Small intestine (tissue), 7 donors: Measurements from ENCODE around the gene MAL. TPM values are rescaled to one million over a fixed set of nuclear protein-coding genes. Genes with fewer than 3 reads are reported as not detected.

ENCODE experiments used
- DNase-seq, 2 donors: peaks; one replicate each; pipeline versions ENCODE4 v3.0.0 to v3.0.0-alpha.2; 2013
- FAIRE-seq: peaks from 2 replicates; lab custom pipeline; 2012; peaks lifted over from hg19 to GRCh38; lab: Jason Lieb, UNC
- H3K27ac ChIP-seq, 3 donors: one replicate each; pipeline ENCODE4 v1.5.1; 2013; ENCODE audit warnings: low read length in 2 of 3, mild to moderate bottlenecking in 2 of 3, control low read depth in 1 of 3, inconsistent platforms in 1 of 3, low read depth in 1 of 3, moderate library complexity in 1 of 3
- H3K27me3 ChIP-seq, 3 donors: one replicate each; pipeline ENCODE4 v1.6.1; 2013; ENCODE audit warnings: low read length in 3 of 3, inconsistent platforms in 1 of 3; ENCODE audit not compliant: control insufficient read depth in 3 of 3, insufficient read depth in 3 of 3
- H3K36me3 ChIP-seq, 3 donors: one replicate each; pipeline ENCODE4 v1.6.1; 2013; ENCODE audit warnings: low read length in 3 of 3, inconsistent platforms in 1 of 3, low read depth in 1 of 3, mild to moderate bottlenecking in 1 of 3, moderate library complexity in 1 of 3; ENCODE audit not compliant: control insufficient read depth in 3 of 3, insufficient read depth in 2 of 3
- H3K4me1 ChIP-seq, 3 donors: one replicate each; pipeline ENCODE4 v1.6.1; 2013; ENCODE audit warnings: low read length in 2 of 3, inconsistent platforms in 1 of 3, low read depth in 1 of 3, mild to moderate bottlenecking in 1 of 3, moderate library complexity in 1 of 3; ENCODE audit not compliant: control insufficient read depth in 3 of 3, insufficient read depth in 2 of 3
- H3K4me3 ChIP-seq, 3 donors: one replicate each; pipeline ENCODE4 v1.5.1; 2013; ENCODE audit warnings: low read length in 3 of 3, control low read depth in 1 of 3, inconsistent platforms in 1 of 3, low read depth in 1 of 3, mild to moderate bottlenecking in 1 of 3, moderate library complexity in 1 of 3
- H3K9me3 ChIP-seq, 2 donors: one replicate each; pipeline ENCODE4 v1.6.1; 2013; ENCODE audit warnings: low read depth in 1 of 2, low read length in 1 of 2; ENCODE audit not compliant: control insufficient read depth in 2 of 2, insufficient read depth in 1 of 2
- WGBS, 3 donors: extraction: QIAGEN DNeasy Blood & Tissue Kit; methylation state at CpG; one replicate each; pipeline ENCODE4 v1.1.7; 2013; 5-methylcytosine and 5-hydroxymethylcytosine counted together
- polyA plus RNA-seq, 4 donors: library from polyadenylated mRNA; stranded (reverse) in 3 of 4; unstranded in 1 of 4; fragments of 200-250 nt in 3 of 4; fragments of 120-200 nt in 1 of 4; gene quantifications; one replicate each; pipeline versions ENCODE4 v1.2.1 to v1.2.3, GENCODE V29; 2013
- donor health status: healthy with polysubstance abuse.
- donor health status: control.
- donor health status: control.
- donor health status: Bipolar disorder and iron deficiency.
- donor health status: healthy.

MAL gene
- polyA plus RNA-seq, 4 donors: 0.15 to 3.8 (median 1.6) TPM

GRCh38 chr2:95049961-95050360 is 24.5 kb downstream of the MAL start:
- Histone ChIP-seq H3K4me3 (no peak overlapping the region), H3K9me3 (no peaks in the 10 kb centered on the region), H3K4me1 (no peaks in the 10 kb centered on the region), H3K27me3 (peaks cover 0 to 6% (median 2%) of the 10 kb centered on the region in 3 donors), H3K36me3 (no peaks in the 10 kb centered on the region), H3K27ac (no peak overlapping the region)
- FAIRE-seq: no peak
- DNase-seq: no peak
- whole genome bisulfite sequencing, 3 donors: 89 to 92% (median 90%) methylated on average over 6 of the region's 6 CpGs

- no peak for FAIRE-seq
- no peaks in the 10 kb centered on the region for H3K36me3 ChIP-seq
- WGBS, 3 donors: 61 to 76% (median 69%) methylated on average over 7 of the region's 7 CpGs
- DNase-seq: no peak
- no peaks in the 10 kb centered on the region for H3K4me1 ChIP-seq
- no peak overlapping the region for H3K4me3 ChIP-seq
- no peaks in the 10 kb centered on the region for H3K9me3 ChIP-seq
- H3K27ac ChIP-seq: no peak overlapping the region
- H3K27me3 ChIP-seq: peaks cover 0 to 7% (median 2%) of the 10 kb centered on the region in 3 donors
Observed at GRCh38 chr2:95050385-95051300, 25.1 kb downstream of the MAL start.

GRCh38 chr2:95051626-95052025 is 26.1 kb downstream of the MAL start:
- WGBS, 3 donors: 74 to 85% (median 78%) methylated on average over 10 of the region's 10 CpGs
- Histone ChIP-seq H3K36me3 (no peaks in the 10 kb centered on the region), H3K27me3 (peaks cover 0 to 8% (median 4%) of the 10 kb centered on the region in 3 donors), H3K27ac (no peak overlapping the region), H3K4me3 (no peak overlapping the region), H3K9me3 (no peaks in the 10 kb centered on the region), H3K4me1 (no peaks in the 10 kb centered on the region)
- no peak for DNase-seq
- FAIRE-seq: no peak

GRCh38 chr2:95052307-95052706 is 26.8 kb downstream of the MAL start:
- no peak overlapping the region for H3K27ac ChIP-seq
- no peaks in the 10 kb centered on the region for H3K9me3 ChIP-seq
- H3K36me3 ChIP-seq: no peaks in the 10 kb centered on the region
- DNase-seq: no peak
- no peak for FAIRE-seq
- peaks cover 0 to 8% (median 4%) of the 10 kb centered on the region in 3 donors for H3K27me3 ChIP-seq
- WGBS, 3 donors: 52 to 76% (median 67%) methylated on average over 6 of the region's 6 CpGs
- H3K4me1 ChIP-seq: no peaks in the 10 kb centered on the region
- H3K4me3 ChIP-seq: no peak overlapping the region

GRCh38 chr2:95052804-95053479 is 27.4 kb downstream of the MAL start:
- Histone ChIP-seq H3K9me3 (no peaks in the 10 kb centered on the region), H3K27me3 (peaks cover 0 to 8% (median 4%) of the 10 kb centered on the region in 3 donors), H3K36me3 (no peaks in the 10 kb centered on the region), H3K27ac (no peak overlapping the region), H3K4me1 (no peaks in the 10 kb centered on the region), H3K4me3 (no peak overlapping the region)
- 67 to 78% (median 70%) methylated on average over 13 of the region's 13 CpGs for WGBS, 3 donors
- FAIRE-seq (no peak), DNase-seq (no peak)

GRCh38 chr2:95053543-95053942 is 28.0 kb downstream of the MAL start:
- H3K27ac ChIP-seq: no peak overlapping the region
- 15 to 33% (median 26%) methylated on average over 11 of the region's 11 CpGs for WGBS, 3 donors
- H3K9me3 ChIP-seq: no peaks in the 10 kb centered on the region
- peaks cover 0 to 8% (median 4%) of the 10 kb centered on the region in 3 donors for H3K27me3 ChIP-seq
- no peaks in the 10 kb centered on the region for H3K36me3 ChIP-seq
- H3K4me3 ChIP-seq: no peak overlapping the region
- DNase-seq (no peak), FAIRE-seq (no peak)
- no peaks in the 10 kb centered on the region for H3K4me1 ChIP-seq

- peaks cover 0 to 8% (median 4%) of the 10 kb centered on the region in 3 donors for H3K27me3 ChIP-seq
- no peaks in the 10 kb centered on the region for H3K36me3 ChIP-seq
- 50 to 69% (median 60%) methylated on average over 5 of the region's 5 CpGs for WGBS, 3 donors
- no peaks in the 10 kb centered on the region for H3K9me3 ChIP-seq
- H3K4me3 ChIP-seq: no peak overlapping the region
- DNase-seq (no peak), FAIRE-seq (no peak)
- no peaks in the 10 kb centered on the region for H3K4me1 ChIP-seq
- H3K27ac ChIP-seq: no peak overlapping the region
Observed at GRCh38 chr2:95054016-95054415, 28.5 kb downstream of the MAL start.

GRCh38 chr2:95055262-95055661 is 29.8 kb downstream of the MAL start:
- WGBS, 3 donors: 63 to 69% (median 66%) methylated on average over 3 of the region's 3 CpGs
- H3K4me3 ChIP-seq: no peak overlapping the region
- no peaks in the 10 kb centered on the region for H3K4me1 ChIP-seq
- no peaks in the 10 kb centered on the region for H3K36me3 ChIP-seq
- peaks cover 0 to 10% (median 4%) of the 10 kb centered on the region in 3 donors for H3K27me3 ChIP-seq
- H3K9me3 ChIP-seq: no peaks in the 10 kb centered on the region
- no peak overlapping the region for H3K27ac ChIP-seq
- no peak for DNase-seq
- FAIRE-seq: no peak
